Measurements from ENCODE around the gene BOK.
"Not testable (repeated sequence)": the region's sequence is repeated elsewhere in the genome, so short reads cannot be mapped to it uniquely, and the experiment has no call there.

The BOK gene

GRCh38 chr2:241572915-241573651, 14.5 kb downstream of the BOK start:
- not testable (repeated sequence) for DNase-seq (ENCODE audit: low read depth)

GRCh38 chr2:241573741-241574140, 15.2 kb downstream of the BOK start:
- no peak for DNase-seq (ENCODE audit: low read depth)

GRCh38 chr2:241574911-241575623, 16.5 kb downstream of the BOK start:
- no peak for DNase-seq (ENCODE audit: low read depth)

GRCh38 chr2:241575624-241576292, 17.2 kb downstream of the BOK start:
- no peak for DNase-seq (ENCODE audit: low read depth)

- DNase-seq (ENCODE audit: low read depth), result no peak
Measured at GRCh38 chr2:241576293-241576654, 17.7 kb downstream of the BOK start.

GRCh38 chr2:241577413-241578122, 19.0 kb downstream of the BOK start:
- DNase-seq (ENCODE audit: low read depth), result no peak

- DNase-seq (ENCODE audit: low read depth), result no peak
Measured at GRCh38 chr2:241579281-241579680, 20.7 kb downstream of the BOK start.

GRCh38 chr2:241582328-241582727, 23.8 kb downstream of the BOK start:
- DNase-seq (ENCODE audit: low read depth), result no peak

- no peak for DNase-seq (ENCODE audit: low read depth)
Measured at GRCh38 chr2:241582806-241583205, 24.3 kb downstream of the BOK start.

GRCh38 chr2:241584436-241584835, 25.9 kb downstream of the BOK start:
- no peak for DNase-seq (ENCODE audit: low read depth)

- DNase-seq (ENCODE audit: low read depth), result no peak
Measured at GRCh38 chr2:241586564-241587264, 28.2 kb downstream of the BOK start.

- DNase-seq (ENCODE audit: low read depth), result not testable (repeated sequence)
Measured at GRCh38 chr2:241589863-241590262, 31.3 kb downstream of the BOK start.

- DNase-seq (ENCODE audit: low read depth), result not testable (repeated sequence)
Measured at GRCh38 chr2:241590496-241591455, 32.2 kb downstream of the BOK start.

GRCh38 chr2:241592126-241592845, 33.7 kb downstream of the BOK start:
- no peak for DNase-seq (ENCODE audit: low read depth)

- DNase-seq (ENCODE audit: low read depth), result no peak
Measured at GRCh38 chr2:241593271-241593670, 34.7 kb downstream of the BOK start.

- DNase-seq (ENCODE audit: low read depth), result no peak
Measured at GRCh38 chr2:241595600-241596140, 37.1 kb downstream of the BOK start.

GRCh38 chr2:241597561-241597960, 39.0 kb downstream of the BOK start:
- DNase-seq (ENCODE audit: low read depth), result no peak

GRCh38 chr2:241598061-241598460, 39.5 kb downstream of the BOK start:
- no peak for DNase-seq (ENCODE audit: low read depth)

- no peak for DNase-seq (ENCODE audit: low read depth)
Measured at GRCh38 chr2:241598487-241598886, 39.9 kb downstream of the BOK start.

- no peak for DNase-seq (ENCODE audit: low read depth)
Measured at GRCh38 chr2:241599615-241600014, 41.1 kb downstream of the BOK start.

Data from CMK (cell line).